Measurements from ENCODE around the gene GIMAP5. TPM values are rescaled to one million over a fixed set of nuclear protein-coding genes. Genes with fewer than 3 reads are reported as not detected.

GIMAP5 gene
- total RNA-seq, 4 donors from 2014 or later, result 16.8 to 43.3 (median 32.5) TPM

DNA sequence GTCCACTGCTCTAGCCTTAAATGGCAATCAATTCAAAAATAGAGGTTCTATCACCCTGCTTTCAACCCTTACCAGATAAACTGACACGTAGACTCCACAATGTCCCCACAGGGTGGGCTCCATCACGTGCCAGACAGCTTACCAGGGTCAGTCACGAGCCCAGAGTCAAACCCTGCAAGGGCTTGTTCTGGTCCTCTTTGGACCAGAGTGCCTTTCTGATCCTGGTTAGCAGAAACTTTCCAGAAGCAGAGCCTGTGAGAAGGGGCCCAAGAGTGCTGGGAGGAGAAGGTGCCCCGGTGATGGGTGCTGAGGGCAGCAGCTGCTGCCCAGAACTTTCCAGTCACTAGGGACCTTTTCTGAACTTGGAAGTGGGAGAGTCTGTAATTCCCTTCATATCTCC is 354 bp upstream of the GIMAP5 start:
- Histone ChIP-seq H3K27ac (peak overlapping the region in 3 of 4 donors; percentile 65 to 78 (median 69)), H3K4me3 (peak overlapping the region in 1 of 2 donors; percentile 50), H3K27me3 (peaks cover 3% of the 10 kb centered on the region), H3K9me3 (no peaks in the 10 kb centered on the region), H3K36me3 (peaks cover 0 to 6% of the 10 kb centered on the region in 2 donors), H3K4me1 (peaks cover 0 to 12% (median 0%) of the 10 kb centered on the region in 3 donors)
- no peak for ATAC-seq
- no CpG with 5 or more reads among the region's 4 CpGs for WGBS, 2 donors (ENCODE audit: low coverage in 1 of 2)
- TF ChIP-seq CTCF (IDR thresholded peaks at IDR 0.05) (no peak), EP300 (IDR thresholded peaks at IDR 0.05) (no peak), POLR2AphosphoS5 (IDR thresholded peaks at IDR 0.05) (no peak), POLR2A (IDR thresholded peaks at IDR 0.05) (no peak)

GRCh38 chr7:150738092-150738491 is 874 bp downstream of the GIMAP5 start:
- peak overlapping the region; percentile 37 to 50 for H3K4me3 ChIP-seq
- whole genome bisulfite sequencing, 2 donors (ENCODE audit: low coverage in 1 of 2), result 57 to 82% methylated on average over 2 to 4 of the region's 5 CpGs
- TF ChIP-seq POLR2AphosphoS5 (IDR thresholded peaks at IDR 0.05) (no peak), EP300 (IDR thresholded peaks at IDR 0.05) (no peak), CTCF (IDR thresholded peaks at IDR 0.05) (no peak), POLR2A (IDR thresholded peaks at IDR 0.05) (no peak)
- H3K27me3 ChIP-seq, result peaks cover 3% of the 10 kb centered on the region
- peaks cover 0 to 24% (median 3%) of the 10 kb centered on the region in 3 donors for H3K4me1 ChIP-seq
- ATAC-seq, result no peak
- H3K36me3 ChIP-seq, result peaks cover 0 to 11% of the 10 kb centered on the region in 2 donors
- H3K27ac ChIP-seq, result peak overlapping the region in 3 of 4 donors; percentile 65 to 78 (median 69)
- no peaks in the 10 kb centered on the region for H3K9me3 ChIP-seq

DNA sequence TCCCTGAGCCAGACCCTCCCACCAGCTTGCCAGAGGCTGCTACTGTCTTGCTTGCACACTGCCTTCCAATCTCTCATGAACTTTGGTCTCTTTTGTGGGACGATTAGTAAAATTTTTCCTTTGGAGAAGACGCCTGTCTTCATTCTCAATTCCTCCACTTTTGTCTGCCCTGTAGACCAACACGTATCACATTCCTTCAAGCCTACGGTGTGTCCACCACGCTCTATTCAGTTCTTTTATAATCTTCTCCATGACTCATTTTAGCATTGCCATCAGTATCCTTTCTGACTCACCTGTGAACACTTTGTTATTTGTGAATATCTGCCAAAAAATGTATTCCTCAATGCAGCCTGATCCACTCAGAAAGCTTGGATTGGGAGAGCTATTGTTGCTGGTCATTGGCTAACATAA is 1.4 kb downstream of the GIMAP5 start:
- H3K27ac ChIP-seq, result peak overlapping the region; percentile 21 to 78 (median 67)
- H3K4me3 ChIP-seq, result peak overlapping the region; percentile 26 to 50
- H3K36me3 ChIP-seq, result peaks cover 0 to 11% of the 10 kb centered on the region in 2 donors
- peaks cover 0 to 29% (median 5%) of the 10 kb centered on the region in 3 donors for H3K4me1 ChIP-seq
- ATAC-seq, result peak; percentile 45
- peaks cover 3% of the 10 kb centered on the region for H3K27me3 ChIP-seq
- TF ChIP-seq POLR2AphosphoS5 (IDR thresholded peaks at IDR 0.05), result peak; percentile 60
- TF ChIP-seq CTCF (IDR thresholded peaks at IDR 0.05), result no peak
- no peak for TF ChIP-seq EP300 (IDR thresholded peaks at IDR 0.05)
- WGBS, 2 donors (ENCODE audit: low coverage in 1 of 2), result 50 to 71% methylated on average over 4 to 5 of the region's 5 CpGs
- H3K9me3 ChIP-seq, result no peaks in the 10 kb centered on the region

GRCh38 chr7:150739033-150739432 is 1.8 kb downstream of the GIMAP5 start:
- no peak for ATAC-seq
- Histone ChIP-seq H3K4me3 (peak overlapping the region; percentile 26 to 50), H3K9me3 (no peaks in the 10 kb centered on the region), H3K27me3 (peaks cover 3% of the 10 kb centered on the region), H3K4me1 (peaks cover 0 to 34% (median 5%) of the 10 kb centered on the region in 3 donors), H3K27ac (peak overlapping the region in 2 of 4 donors; percentile 20 to 69), H3K36me3 (peaks cover 0 to 12% of the 10 kb centered on the region in 2 donors)
- TF ChIP-seq POLR2A (IDR thresholded peaks at IDR 0.05) (no peak), EP300 (IDR thresholded peaks at IDR 0.05) (no peak), POLR2AphosphoS5 (IDR thresholded peaks at IDR 0.05) (no peak), CTCF (IDR thresholded peaks at IDR 0.05) (peak in 2 of 4 experiments; percentile 17 to 24)

DNA sequence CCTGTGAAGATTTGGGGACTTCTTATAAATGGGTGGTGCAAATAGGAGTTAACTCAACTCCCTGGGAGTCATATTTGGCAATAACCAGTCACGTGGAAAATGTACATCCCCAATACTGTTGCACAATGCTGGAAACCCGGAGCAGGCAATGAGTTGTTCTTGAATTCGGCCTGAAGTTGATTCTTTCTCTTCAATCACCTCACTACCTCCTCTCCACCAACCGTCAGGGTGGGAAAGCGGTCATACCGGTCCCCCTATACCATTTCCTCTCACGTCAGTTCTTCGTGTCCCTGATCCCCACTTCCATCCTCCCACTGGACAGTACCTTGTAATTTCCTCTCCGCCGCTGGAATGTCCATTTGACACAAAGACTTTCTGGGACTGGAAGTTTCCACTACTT is 2.8 kb downstream of the GIMAP5 start:
- TF ChIP-seq POLR2AphosphoS5 (IDR thresholded peaks at IDR 0.05) (no peak), CTCF (IDR thresholded peaks at IDR 0.05) (no peak), EP300 (IDR thresholded peaks at IDR 0.05) (no peak), POLR2A (IDR thresholded peaks at IDR 0.05) (no peak)
- H3K4me3 ChIP-seq, result peak overlapping the region; percentile 15 to 50
- H3K27me3 ChIP-seq, result peaks cover 3% of the 10 kb centered on the region
- H3K27ac ChIP-seq, result peak overlapping the region in 2 of 4 donors; percentile 15 to 69
- peaks cover 0 to 18% of the 10 kb centered on the region in 2 donors for H3K36me3 ChIP-seq
- WGBS, 2 donors (ENCODE audit: low coverage in 1 of 2), result 75 to 80% methylated on average over 8 to 10 of the region's 10 CpGs
- no peaks in the 10 kb centered on the region for H3K9me3 ChIP-seq
- peaks cover 0 to 44% (median 5%) of the 10 kb centered on the region in 3 donors for H3K4me1 ChIP-seq
- no peak for ATAC-seq

Measured in gastroesophageal sphincter (tissue), 4 donors.